NCI-H1048 (cell line): Measurements from ENCODE around the gene CRIM1.

Experiments used
- DNase-seq: peaks from one replicate; lab custom pipeline; 2025; lab: John Stamatoyannopoulos, UW

CRIM1 gene

DNA sequence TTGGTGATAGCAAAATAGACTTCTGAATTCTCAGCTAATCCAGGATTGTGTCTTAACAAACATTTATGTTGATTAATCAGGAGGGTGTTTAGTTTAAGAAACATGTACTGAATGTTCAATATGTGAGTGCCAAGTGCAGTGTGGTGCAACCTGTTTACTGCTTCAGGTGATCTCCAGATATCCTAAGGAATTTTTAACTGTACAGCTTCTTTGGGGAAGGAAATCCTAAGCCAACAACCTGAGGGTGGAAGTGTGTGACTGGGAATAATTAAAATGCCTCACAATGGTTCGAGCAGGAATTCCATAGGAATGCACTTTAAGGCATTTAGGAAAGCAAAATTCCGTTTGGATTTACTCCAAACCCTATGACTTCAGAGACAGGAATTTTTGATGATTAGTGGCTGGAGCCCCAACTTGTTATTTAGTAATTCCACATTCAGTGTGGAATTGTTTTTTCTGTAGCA lies 16.4 kb downstream of the CRIM1 start:
- DNase-seq = no peak

DNA sequence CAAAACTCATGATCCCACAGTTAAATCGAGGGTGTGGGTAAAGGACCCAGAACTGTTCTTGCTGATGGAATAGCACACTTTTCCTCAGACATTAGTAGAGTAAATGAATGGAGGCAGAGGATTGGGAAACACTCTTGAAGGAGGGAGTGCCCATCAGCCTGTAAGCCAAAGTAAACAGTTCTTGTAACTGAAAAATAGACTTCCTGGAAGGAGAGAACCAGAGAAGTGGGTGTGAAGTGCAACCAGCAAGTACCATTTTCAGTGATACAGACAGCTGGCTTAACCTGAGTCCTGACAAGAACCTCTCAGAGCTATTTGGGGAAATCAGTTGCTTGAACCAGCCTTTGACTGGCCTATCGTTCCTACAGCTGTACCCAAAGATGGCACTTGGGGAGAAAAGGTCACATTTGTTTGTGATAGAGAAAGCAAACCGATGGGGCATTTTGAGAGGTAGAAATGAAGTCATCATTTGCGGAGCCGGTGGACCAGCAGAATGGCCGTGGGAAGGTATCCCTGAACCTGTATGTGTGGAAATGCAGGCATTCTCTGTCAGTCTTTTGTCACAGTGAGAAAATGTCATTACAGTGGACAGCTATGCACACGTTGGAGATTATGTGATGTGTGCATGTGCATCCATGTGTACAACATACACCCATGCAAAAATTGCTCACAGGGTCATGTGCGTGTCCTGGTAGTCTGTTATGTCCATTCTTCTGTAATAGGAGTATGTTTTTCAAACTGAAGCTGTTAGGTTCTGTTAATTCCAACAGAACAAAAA lies 17.8 kb downstream of the CRIM1 start:
- DNase-seq = no peak

DNA sequence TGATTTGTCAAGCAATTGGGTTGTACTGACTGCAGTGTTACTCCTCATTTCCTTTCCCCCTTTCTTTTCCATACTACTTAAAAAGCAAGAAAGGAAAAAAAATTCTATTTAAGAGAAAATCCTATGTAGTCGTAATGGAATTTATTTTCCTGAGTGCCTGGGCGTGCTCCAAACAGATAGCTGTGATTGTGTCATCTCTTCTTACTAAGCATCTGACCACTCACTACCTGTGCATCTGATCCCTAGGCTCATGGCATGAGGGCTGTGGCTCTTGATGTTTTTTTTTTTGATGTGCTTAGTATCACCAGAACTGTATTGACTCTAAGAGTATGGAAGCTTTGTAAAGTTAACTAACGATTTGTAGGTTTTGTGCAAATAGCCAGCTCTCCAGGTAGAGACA lies 19.0 kb downstream of the CRIM1 start:
- DNase-seq = no peak

DNA sequence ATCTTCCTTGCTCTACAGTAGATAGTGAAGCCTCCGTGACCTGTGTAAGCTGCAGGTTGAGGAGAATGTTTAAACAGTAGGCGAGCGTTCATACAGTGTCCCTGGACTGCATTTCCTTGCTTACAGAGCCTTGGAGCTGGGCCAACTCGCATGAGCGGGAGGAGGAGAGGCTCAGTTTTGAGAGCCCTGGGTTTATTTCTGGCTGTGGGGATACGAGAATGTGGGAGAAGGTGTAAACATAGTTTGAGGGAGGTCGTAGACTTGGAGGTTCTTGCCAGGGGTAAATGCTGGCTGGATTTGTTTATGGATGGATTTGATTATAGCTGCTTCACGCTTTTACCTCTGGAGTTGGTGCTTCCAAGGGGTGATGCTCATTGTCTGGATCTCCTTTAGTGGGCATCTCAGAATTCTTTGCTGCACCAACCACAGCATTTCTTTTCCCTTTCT lies 20.8 kb downstream of the CRIM1 start:
- no peak for DNase-seq

DNA sequence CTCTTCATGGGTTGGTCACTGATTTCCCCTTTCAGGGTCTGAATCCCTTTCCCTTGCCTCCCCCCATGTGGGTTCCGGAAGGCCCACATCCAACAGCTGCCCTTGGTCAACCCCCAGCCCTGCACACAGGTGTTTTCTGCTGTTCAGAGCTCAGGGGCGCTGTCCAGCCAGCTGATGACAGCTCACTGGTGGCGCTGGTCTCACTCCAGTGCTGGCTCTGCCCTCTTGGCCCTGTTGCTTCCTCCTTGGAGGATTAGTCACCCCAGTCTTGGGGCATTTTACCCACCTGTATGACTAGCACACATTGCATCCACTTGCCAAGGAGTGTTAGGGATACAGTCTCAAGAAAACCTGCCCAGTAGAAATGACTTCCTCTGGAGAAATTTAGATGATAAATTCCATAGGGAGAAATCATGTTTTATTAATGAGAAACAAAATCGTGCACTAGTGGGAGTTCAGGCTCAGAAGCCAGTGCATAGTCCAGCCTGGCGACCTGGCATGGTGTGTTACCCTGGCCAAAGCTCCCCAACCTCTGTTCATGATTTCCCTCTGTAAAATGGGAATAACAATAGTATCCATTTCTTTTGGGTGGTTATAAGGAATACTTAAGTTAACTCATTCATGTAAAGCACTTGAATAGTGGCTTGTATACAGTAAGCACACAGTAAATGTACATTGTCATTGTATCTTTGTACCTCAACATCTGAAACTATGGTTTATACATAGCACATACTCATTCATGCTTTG lies 21.6 kb downstream of the CRIM1 start:
- no peak for DNase-seq

DNA sequence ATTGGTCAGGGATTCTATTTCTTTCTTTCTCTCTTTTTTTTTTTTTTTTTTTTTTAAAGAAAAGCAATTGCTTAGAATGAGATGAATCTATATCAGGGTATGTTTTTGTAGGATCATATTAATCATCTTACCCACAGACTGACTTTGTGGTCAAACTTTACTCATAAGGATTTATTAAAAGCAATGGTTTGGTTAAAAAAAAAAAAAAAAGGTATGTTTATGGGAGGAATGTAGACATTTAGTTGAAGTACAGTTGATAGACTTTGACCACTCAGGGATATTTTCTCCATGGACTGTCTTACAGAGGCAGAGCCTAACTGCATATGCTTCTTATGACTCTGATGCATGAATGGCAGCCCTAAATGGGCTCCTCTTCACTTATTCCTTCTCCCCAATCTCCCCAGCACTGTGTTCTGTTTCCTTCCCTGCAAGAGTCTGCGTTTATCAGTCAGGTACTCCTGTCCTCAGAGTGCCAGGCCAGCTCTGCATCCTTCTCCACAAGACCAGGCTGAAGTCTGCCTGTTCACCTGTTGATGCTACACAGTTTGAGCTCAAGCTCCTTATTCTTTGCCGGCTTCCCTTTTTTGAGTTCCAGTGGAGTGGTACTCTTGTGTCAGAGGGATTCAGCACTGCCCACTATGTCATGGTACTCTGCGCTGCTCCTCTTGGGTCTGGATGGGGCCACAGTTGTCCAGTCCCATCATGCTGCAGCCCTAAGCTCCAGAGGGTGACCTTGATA lies 24.3 kb downstream of the CRIM1 start:
- DNase-seq = no peak

DNA sequence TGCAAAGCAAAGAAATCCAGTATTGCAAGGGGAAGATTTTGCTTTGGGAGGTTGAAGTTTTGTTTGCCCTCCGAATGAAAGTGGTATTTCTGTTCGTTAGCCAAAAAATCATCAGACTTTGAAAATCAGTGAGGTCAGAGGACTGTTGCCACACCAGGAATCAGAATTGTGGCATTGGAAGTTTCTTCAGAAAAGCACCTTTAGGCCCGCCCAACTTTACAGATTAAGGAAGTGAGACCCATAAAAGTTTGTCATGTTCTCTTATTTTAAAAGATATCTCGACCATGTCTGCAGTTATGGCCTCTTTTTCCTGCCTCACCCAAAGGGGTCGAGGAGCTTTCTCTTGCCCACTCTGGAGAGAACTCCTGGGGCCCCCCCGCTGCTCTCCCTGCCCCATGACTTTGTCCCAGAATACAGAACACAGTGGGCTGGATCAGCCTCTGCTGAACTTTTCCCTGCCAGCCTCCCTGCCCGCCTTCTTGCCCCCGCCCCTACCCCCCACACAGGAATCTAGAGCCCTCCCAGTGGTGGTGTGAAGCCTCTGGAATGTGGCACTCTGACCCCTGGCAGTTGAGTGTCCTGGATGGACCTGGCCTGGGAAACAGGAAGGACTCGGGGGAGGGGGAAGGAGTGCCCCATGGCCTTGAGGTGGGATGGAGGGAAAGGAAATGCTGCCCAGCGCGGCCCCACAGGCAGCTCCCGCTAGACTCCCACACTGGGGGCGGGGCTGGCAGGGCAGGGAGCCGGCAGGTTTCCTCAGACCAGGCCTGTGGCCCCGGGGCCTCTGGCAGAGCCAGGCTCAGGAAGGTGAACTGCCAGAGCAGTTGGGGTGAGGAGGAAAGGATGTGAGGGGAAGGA lies 25.3 kb downstream of the CRIM1 start:
- no peak for DNase-seq

DNA sequence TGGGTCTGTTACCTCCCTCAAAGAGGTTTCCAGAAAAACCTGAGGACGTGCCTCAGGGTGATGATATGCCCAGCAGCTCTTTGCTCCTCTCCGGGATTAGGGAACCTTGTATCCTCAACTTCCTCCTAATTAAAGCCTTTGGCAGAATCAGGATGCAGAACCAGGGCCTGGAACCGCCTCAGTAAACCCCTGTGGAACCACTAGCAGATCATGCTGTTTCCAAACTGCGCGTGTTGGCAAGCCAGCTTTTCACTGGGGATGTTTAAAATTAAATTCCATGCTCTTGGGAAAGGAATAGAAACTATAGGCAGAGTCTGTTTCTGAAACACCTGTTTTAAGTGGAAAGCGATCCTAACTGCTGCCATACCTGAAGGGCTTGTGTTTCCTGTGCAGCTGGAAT lies 26.4 kb downstream of the CRIM1 start:
- no peak for DNase-seq

DNA sequence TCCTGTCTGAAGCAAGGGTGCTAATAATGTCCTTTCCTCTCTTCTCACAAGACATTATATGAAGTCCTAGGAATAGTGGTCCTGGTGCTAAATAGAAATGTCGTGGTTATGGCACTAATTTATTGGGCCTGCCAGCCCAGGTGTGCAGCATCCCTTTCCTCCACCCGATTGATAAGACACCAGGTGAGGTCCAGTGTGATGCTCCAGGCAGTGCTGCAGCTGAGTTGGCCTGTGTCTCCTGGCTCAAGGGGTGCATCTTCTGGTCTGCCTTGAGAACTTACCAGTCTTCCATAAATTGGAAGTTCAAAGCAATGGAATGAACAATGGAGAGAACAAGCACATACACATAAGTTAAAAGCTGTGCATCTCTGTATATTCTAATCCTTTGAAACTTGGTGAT lies 26.9 kb downstream of the CRIM1 start:
- no peak for DNase-seq

DNA sequence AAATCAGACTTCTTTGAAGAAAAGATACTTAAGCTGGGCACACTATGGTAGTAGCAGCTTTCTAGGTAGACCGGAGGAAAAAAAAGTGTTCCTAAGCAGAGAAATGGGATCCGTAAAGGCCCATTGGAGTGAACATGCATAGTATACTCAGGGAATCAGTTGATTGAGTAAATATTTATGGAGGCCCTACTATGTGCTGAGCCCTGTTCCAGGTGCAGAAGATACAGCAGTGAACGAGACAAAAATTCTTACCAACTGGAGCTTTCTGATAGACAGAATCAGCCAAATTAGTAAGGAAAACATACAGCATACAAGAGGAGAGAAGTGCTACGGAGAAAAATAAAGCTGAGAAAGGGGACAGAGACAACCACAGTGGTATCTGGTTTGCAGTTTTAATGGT lies 28.1 kb downstream of the CRIM1 start:
- DNase-seq = no peak

DNA sequence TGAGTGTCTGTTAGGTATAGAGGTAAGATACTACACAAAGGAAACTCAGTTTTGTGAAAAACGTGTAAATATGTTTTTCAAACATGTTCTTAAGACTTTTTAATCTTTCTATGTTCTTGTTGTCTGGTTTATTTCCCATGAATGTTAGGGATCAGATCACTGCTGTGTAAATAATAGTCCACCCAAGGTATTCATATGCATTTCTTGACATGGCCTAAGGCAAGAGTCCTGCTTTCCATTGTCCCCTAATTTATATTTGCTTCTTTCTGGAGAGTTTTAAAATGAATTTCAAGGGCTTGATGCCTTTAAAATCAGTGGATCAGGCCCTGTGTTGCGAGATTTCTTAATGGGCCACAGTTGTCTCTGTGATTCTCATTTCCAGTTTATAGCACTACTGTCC lies 28.9 kb downstream of the CRIM1 start:
- DNase-seq = no peak

DNA sequence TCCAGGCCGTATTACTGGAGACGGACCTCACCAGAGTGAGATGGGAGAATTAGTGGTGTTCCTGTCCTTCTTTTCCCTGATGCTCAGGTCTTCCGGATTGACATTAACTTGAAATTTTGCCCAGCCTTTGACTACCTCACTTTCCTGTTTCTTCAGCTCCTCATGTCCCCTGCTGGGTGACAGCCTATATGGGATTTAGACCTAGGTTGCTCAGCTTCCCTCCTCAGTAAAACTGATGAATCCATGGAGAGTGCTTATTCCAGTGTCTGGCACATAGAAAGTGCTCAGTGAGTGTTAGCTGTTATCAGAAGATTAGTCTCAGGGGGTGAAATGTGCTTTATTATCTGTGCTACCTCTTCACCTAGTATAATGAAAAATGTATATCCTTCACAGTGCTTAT lies 30.0 kb downstream of the CRIM1 start:
- DNase-seq = no peak

DNA sequence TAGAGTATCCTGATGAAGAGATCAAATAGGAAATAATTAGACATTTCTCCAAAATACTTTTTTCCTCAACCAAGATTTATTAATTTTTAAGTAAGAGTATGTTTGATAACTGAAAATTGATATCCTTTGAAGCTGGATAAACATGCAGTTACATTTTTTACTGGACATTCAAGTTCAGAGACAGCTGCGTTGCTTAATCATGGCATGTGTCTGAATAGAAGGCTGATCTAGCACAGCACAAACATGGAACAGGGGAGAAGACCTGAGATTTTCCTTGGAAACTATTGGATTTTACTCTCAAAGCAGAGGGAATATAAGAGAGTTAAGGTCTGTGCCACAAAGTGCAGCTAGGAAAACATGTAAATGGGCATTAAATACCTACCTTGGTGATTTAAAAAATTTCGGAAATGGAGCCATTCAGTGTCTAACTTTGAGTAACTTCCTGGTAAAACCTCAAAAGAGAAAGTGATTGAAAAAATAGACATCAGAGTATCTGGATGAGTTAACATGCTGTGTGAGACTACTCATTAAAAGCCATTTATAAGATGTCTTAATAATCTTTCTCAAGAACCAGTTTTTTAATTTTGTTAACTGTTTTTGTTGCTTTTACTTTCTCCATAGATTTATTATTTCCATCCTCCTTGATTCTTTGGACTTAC lies 31.8 kb downstream of the CRIM1 start:
- no peak for DNase-seq

DNA sequence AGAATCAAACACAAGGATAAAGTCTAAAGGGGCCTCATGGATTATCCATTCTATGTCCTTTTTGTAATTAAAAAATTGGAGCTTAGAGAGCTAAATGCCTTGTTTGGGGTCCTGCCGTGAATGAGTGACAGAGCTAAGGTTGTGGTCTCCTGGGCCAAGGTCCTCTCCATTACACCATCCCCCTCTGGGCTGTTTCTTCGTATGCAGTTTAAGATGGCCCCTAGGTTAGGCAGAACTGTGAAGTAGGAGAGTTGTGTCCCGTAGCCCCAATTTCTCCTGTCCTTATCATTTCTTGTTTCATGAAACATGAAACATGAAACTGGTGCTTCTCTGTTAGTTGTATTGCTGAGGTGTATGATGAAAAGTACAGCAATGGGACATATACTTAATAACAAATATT lies 32.9 kb downstream of the CRIM1 start:
- no peak for DNase-seq

DNA sequence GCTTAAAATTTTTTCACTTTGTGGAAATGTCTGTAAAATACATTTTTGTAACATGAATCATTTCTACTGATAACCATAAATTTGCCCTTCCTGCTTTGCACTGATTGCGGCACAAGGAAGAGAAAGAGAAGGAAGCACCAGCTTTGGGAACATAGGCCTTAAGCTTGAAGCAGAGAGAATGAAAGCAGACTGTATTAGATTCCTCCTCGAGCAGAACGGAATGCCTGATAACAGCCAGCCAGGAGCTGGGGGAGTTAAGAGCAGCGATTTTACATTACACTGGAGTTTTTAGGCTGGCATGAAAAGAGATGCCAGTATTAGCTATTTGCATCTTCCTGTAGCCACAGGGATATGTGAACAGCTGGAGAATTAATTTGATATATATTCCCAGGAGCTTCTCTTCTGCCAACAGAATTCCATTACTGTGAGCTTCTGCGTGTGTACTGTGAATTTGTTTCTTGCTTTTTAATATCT lies 33.5 kb downstream of the CRIM1 start:
- no peak for DNase-seq

DNA sequence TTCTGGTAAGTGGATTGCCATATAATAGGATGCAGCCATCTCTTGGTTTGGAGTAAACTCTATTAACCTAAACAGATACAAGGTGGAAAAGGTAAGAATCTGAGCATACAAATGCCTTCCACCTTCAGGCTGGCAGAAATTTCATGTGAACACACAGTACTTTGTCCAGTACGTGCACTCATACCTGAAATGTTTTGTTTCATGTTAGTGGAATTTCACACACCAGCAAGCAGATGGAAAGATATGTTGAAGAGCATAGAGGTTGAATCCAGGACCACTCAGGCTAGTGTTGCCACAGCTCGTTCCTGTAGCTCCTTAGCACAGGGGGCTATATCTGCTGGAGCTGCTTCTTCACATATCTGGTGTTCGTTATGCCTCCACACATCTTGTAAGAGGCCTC lies 34.0 kb downstream of the CRIM1 start:
- no peak for DNase-seq

DNA sequence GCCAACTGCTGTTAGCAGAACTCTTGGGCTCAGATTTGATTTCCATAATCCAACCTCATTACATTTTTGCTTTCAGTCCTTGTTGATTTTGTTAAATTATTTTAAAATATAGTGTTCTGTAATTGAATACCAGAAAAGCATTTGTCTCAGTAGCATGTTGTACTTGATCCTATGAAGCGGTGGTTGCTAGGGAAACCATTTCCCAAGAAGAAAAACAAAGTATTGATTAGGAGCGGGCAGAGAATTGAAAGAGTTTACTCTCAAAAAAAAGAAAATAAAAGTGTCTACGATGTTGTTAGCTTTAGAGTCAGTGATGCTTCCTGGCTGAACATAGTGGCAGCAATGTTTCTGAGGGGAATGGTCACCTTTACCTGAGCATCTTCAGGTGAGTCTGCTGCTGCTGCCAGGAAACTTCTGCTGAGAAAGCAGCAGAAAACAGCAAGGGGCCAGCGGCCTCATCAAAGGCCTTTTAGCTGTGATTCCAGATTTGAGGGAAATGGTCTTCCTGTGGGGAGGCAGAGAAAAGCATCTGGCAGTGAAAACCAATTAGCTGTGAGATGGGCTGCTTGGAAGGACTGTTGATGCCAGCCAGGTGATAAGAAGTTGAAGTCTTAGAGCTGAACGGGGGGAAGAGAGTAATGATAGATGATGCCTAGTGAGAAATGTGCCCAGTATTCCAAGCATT lies 37.1 kb downstream of the CRIM1 start:
- no peak for DNase-seq

DNA sequence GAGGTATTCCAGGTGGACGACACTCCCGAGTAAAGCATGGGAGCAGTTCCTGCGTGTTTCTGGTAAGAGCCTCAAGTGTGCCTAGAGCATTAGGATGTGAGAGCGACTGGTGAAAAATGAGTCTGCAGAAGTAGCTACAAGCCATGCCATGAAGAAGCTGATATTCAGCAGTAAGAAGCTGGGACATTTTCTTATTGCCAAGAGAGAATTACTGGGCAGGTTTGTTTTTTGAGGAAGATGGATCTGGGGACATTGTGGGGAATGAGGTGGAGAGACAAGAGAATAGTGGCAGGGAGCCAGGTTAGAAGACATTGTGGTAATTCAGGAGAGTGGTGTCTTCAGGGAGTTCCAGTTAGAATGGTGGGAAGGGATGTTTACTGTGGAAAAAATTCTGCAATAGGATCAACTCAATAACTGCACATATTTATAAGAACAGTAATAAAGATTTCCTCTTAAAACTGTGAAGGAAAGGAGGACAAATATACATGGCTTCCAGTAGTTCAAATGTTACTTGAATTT lies 38.2 kb downstream of the CRIM1 start:
- DNase-seq = no peak

DNA sequence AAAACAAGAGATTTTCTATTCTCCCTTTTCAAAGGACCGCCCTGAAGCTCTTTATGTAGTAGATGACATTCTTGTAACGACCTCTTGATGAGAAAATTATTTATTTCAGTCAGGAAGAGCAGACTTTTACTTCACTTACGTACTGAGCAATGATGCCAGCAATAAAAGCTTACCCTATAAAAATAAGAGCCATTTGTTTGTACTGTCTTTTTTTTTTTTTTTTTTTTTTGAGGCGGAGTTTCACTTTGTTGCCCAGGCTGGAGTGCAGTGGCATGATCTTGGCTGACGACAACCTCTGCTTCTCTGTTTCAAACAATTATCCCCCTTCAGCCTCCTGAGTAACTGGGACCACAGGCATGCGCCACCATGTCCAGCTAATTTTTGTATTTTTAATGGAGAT lies 39.2 kb downstream of the CRIM1 start:
- no peak for DNase-seq

DNA sequence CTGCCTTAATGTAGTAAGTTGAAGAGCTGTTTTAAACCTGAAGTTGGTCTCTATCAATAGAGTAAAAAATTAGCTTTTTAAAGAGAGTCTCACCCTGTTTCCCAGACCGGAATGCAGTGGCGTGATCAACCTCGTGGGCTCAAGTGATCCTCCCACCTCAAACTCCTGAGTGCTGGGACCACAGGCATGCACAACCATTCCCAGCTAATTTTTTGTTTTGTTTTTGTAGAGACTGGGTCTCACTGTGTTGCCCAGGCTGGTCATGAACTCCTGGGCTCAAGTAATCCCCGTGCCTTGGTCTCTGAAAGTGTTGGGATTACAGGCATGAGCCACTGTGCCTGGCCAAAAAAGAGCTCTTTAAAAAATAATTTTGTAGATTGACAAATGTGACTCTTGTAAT lies 40.3 kb downstream of the CRIM1 start:
- no peak for DNase-seq
